Gastroesophageal sphincter (tissue), 3 donors: ENCODE data around the gene PITPNB.

Experiments used
- CTCF ChIP-seq, 4 experiments: fragments of 200-600 bp in 2 of 4; fragments of 450-650 bp in 2 of 4; sonication (generic) in 1 of 4; IDR thresholded peaks; one replicate each; pipeline ENCODE4 v1.5.1; 2017 to 2019; ENCODE audit warnings: antibody characterized with exemption in 4 of 4, mild to moderate bottlenecking in 2 of 4, moderate library complexity in 2 of 4
- EP300 ChIP-seq: sonication (generic); formaldehyde crosslinking; IDR thresholded peaks from one replicate; pipeline ENCODE4 v1.6.1; 2017; ENCODE audit warnings: antibody characterized with exemption, mild to moderate bottlenecking
- POLR2A ChIP-seq, 2 donors: fragments of 450-650 bp; IDR thresholded peaks; one replicate each; pipeline ENCODE4 v1.6.1; 2017; ENCODE audit warnings: antibody characterized with exemption in 2 of 2, mild to moderate bottlenecking in 2 of 2, moderate library complexity in 1 of 2
- POLR2AphosphoS5 ChIP-seq: sonication (generic); formaldehyde crosslinking; IDR thresholded peaks from one replicate; pipeline ENCODE4 v1.6.1; 2017; ENCODE audit warnings: antibody characterized with exemption

- no peak for TF ChIP-seq EP300
- no peak for TF ChIP-seq CTCF (IDR thresholded peaks at IDR 0.05)
- TF ChIP-seq POLR2A (IDR thresholded peaks at IDR 0.05), result peak in 1 of 2 donors; percentile 45
- peak; percentile 84 for TF ChIP-seq POLR2AphosphoS5
Observed at GRCh38 chr22:27918341-27919221, 475 bp downstream of the PITPNB start.
